ENCODE data around the gene OR6M1.

OR6M1 gene, protein sequence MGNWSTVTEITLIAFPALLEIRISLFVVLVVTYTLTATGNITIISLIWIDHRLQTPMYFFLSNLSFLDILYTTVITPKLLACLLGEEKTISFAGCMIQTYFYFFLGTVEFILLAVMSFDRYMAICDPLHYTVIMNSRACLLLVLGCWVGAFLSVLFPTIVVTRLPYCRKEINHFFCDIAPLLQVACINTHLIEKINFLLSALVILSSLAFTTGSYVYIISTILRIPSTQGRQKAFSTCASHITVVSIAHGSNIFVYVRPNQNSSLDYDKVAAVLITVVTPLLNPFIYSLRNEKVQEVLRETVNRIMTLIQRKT

DNA sequence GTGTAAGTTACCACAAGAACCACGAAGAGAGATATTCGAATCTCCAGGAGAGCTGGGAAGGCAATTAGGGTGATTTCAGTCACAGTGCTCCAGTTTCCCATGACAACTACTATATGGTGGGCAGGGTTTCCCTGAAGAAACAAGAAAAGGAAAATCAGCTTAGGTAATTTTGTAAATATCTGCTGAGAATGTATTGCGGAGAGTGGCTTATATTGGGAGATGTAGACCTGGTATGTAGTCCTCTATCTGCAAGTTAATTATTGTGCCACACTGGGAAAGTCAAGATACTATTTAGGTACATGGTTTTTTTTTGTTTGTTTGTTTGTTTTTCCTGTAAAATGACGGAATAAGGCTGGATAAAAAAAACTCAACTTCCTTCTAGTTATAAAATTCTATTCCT lies at the start of gene OR6M1:
Gene OR6M1 (minus strand): TSS at position 101 of the 400 bp plus-strand sequence. CDS start 0 bp downstream, at position 101.
- no peak for DNase-seq

DNA sequence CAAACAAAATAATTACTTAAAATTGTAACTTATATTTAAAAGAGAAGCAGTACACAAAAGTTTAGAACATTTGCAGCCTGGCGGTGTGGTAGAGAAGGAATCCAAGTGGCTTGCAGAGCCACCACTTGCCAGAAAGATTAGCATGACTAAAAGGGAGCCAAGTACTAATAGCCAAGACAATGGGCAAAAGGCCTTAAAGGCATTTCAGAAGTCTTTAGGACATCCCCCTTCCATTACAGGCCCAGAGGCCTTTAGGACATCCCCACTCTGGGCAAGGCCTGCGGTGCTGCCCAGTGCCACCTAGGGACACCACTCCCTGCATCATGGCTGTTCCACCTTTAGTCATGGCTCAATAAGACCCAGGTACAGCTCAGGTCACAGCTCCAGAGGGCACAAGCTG lies 46.9 kb upstream of the OR6M1 start:
- no peak for DNase-seq

DNA sequence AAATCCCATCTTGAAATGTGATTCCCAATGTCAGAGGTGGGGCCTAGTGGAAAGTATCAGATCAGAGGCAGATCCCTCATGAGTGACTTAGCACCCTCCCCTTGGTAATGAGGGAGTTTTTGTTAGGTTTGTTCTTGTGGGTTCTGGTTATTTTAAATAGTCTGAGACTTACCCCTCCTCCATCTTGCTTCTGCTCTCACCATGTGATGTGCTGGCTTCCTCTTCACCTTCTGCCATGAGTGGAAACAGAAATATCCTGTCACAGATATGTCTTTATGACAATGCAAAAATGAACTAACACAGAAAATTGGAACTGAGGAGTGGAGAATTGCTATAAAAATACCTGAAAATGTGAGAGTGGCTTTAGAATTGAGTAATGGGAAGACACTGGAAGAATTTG lies 46.2 kb upstream of the OR6M1 start:
- DNase-seq: no peak

DNA sequence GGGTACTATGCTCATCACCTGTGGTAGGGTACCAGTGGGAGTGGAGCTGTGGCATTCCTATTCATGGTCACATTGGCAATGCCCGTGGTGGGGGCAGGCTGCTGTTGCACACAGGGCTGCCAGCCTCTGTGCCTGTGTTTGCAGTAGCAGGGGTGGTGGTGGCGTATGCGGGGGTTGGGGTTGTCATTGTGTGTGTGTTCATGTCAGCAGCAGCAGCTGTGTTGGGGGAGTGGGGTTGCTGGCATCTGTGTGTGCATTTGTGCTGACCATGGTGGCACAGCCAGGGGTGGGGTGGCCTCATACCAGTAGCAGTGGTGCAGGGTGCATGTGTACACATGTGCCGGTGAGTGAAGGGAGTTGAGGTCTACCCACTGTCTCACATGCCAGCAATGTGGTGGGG lies 45.0 kb upstream of the OR6M1 start:
- DNase-seq: no peak

DNA sequence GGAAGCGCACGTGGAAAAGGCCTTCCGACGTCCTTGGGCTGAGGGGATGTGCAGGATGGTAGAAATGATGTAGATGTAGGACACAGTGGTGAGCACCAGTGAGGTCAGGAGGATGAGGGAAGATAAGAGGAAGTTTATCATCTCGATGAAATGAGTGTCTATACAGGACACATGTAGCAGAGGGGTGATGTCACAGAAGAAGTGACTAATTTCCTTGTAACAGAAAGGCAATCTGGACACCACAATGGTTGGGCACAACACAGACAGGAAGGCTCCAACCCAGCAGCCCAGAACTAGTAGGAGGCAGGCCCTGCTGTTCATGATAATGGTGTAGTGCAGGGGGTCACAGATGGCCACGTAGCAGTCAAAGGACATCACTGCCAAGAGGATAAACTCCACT lies 35.0 kb upstream of the OR6M1 start:
- DNase-seq: no peak

DNA sequence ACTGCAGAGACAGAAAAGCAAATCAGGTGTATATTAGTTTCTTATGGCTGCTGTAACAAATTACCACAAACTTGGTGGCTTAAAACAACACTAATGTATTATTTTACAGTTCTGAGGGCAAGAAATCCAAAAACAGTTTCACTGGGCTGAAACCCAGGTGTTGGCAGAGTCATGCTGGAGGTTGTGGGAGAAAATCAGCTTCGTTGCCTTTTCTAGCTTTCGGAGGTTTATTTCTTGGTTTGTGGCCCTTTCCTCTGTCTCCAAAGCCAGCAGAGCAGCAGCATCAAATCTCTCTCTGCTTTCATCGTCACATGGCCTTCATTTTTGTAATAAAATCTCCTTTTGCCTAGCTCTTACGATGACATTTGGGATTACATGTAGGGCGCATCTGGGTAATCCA lies 33.0 kb upstream of the OR6M1 start:
- no peak for DNase-seq

DNA sequence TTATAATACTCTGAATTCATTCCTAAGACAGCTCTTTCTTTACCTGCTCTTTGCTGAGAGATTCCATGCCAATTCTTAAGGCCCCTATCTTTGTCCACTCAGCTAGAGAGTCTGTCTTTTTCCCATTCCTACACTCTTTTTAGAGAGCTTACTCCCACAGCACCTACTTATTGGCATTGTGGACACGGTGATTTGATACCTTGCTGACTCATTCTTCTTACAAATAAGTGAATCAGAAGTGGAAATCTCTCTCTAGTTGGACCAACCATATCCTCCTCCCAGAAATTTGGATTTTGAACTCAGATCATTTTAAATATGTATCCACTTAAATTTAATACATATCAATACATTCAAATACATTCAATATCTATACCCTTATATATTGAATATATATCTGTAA lies 32.5 kb upstream of the OR6M1 start:
- DNase-seq: no peak

DNA sequence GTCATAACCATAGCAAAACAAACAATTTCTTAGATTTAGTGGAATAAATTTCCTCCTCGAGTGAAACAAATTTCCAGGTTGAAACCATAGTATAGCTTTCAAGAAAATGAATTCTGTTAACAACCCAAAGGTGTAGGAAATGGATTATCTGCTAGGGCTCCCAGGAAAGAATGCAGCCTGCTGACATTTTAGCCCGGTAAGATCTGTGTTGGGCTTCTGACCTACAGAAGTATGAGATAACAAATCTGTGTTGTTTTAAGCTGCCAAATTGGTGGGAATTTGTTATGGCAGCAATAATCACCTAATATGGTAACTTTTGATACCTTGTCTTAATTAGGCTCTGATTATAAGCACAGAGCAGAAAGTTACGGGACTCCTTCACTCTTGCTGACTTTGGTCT lies 32.0 kb upstream of the OR6M1 start:
- no peak for DNase-seq

DNA sequence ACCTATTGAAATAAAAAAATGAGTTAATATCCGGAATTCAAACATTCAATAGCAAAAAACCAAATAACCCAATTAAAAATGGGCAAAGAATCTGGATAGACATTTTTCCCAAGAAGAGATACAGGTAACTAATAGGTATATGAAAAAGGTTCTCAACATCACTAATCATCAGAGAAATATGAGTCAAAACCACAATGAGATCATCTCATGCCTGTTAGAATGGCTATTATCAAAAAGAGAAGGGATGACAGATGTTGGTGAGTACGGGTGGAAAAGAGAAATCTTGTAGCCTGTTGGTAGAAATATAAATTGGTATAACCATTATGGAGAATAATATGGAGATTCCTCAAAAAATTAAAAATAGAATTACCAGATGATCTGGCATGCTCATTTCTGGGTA lies 26.9 kb upstream of the OR6M1 start:
- DNase-seq: no peak

DNA sequence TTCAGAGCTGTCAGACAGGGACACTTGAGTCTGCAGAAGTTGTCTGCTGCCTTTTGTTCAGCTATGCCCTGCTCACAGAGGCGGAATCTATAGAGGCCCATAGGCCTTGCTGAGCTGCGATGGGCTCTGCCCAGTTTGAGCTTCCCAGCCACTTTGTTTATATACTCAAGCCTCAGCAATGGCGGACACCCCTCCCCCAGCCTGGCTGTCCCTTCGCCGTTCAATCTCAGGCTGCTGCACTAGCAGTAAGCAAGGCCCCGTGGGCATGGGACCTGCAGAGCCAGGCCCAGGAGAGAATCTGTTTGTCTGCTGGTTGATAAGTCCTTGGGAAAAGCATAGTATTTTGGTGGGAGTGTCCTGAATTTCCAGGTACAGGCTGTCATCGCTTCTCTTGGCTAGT lies 23.6 kb upstream of the OR6M1 start:
- no peak for DNase-seq

DNA sequence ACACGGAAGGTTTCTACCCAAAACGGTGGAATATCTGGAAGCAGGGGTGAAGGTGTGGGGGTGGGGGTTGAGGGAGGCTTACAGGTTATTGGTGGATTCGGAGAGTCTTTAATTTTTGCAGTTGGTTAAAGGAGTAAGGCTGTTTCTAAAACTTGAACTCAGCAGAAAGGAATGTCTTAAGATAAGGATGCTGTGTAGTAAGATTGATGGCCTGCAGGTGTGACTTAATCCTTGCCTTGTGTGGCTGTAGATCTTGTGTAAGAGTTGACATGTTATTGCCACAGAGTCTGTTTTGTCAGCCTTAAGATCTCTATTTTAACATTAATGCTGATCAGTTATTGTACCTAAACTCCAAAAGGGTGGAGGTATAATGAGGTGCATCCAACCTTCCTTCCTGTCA lies 16.4 kb upstream of the OR6M1 start:
- no peak for DNase-seq

DNA sequence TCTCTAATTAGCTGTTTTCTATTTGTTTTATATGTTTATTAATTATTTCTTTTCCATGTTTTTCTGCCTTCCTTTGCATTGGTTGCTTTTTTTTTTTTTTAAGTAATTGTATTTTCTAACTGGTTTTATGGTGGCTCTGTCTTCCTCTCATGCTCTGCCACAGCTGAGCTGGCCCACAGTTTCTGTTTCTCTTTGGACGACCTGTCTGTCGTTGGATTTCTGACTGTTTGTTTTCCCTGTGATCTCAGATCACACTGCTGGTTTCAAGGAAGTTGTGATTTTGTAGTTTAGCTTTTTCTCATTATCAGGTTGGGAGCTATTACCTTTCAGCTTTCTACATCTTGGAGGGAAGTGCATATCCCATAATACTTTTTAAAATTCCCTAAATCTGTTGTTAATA lies 15.9 kb upstream of the OR6M1 start:
- no peak for DNase-seq

DNA sequence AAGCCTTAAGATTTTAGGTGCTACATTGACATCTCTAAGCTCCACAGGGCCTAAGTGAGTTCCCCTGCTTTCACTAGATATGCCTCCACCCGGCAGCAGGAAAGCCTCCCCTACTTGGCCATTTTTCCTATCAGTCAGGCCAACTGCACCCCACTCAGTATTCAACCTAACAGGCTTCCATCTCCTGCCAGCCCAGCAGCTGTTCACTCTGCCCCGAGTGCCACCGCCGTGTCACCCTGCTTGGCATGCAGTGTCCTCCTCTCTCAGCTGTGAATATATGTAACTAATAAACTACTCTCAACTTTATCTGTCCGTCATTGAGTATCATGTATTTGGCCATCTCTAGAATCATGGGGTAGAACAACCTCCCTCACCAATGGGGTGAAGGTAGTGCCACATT lies 9.0 kb upstream of the OR6M1 start:
- DNase-seq: no peak

DNA sequence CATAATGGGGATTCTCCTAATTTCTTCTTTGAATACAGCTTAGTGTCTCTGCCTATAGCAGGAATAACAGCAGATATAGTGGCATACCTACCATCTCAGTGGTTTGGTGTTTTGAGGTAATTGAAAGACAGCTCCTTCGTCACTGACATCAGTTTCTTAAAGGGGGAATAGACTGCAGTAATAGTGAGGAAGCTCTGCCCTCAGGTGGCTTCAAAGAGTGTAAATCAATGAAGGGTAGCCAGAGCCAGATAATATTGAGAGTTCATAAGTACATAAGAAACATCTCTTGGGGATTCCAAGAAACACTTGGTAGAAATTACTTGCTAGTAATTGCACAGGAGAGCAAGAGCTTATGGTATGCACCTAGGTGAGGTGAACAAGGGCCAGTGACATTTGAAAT lies 4.4 kb downstream of the OR6M1 start:
- no peak for DNase-seq

DNA sequence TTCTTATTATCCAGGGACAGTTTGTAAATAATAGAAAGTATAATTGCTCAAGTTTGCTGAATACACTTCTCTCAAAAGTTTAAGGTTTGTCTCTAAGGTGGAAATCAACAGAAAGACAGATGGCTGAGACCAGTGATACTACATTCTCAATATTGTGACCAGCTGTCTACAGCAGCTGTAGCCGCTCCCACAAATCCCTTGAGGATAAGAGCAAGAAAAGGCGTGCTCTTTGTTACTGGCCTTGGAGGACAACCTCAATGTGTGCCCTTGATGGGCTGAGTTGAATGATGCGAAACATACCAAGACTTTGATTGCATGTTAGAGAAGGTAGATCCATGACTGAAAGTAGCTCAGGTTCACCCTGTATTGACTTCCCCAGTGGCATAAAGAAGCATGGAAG lies 6.1 kb downstream of the OR6M1 start:
- no peak for DNase-seq

DNA sequence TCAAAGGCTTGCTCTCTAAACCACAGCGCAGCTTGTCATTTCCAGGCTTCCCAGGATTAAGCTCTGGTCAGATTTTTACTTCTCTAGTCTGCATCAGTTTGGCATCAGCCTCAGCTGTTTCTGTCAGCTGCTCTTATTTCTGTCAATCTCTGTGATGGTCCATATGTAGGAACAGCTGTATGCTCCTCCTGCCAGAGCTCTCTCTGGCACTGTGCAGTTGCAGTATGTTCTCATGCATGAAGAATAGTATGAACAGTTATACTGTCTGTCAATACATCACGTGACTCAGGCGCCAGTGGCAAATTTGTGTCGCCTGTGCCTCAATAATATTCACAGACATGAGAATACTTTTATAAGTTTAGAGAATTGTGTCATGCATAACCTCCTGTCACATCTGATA lies 6.7 kb downstream of the OR6M1 start:
- no peak for DNase-seq

DNA sequence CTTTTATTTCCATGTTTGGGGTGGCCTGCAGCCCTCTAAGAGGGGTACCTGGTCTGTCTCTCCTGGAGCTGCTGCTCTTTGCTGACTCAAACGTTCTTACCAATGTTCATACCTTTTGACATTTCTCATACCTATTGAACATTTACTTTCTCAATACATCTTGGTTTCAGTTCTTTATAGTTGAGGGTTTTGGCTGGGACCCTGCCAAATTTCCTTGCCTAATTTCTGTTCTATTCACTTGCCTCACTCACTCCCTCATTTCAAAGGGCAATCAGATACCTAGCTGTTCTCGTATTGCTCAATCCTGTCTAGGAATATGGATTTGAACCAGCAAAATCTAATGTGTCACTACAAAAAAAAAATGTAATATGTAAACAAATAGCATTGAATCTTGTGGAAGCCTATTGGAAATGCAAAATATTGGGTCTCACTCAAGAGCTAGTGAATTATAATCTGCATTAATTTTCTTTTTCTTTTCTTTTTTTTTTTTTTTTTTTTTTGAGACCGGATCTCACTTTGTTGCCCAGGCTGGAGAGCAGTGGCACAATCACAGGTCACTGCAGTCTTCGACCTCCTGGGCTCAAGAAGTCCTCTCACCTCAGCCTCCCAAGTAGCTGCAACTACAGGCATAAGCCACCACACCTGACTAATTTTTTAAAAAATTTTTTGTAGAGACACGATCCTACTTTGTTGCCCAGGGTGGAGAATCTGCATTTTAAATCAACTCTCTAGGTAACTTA lies 7.5 kb downstream of the OR6M1 start:
- DNase-seq: no peak

DNA sequence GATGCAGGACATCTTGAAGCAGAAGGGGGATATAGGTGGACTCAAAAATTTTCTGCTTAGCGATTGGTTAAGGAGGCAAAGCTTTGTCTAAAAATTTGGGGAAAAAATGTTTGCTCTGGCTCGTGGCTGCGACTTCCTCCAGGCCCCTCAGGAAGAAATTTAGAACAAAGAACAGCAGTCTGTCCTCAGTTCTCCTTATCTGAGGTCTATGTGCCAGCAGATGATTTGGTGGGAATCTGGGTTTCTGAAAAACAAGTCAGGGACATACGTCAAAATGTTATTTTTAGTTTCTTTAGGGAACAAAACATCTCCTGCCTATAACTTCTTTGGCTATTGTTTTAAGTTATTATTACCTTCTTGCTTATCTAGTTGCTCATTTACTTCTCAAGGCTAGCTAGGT lies 8.1 kb downstream of the OR6M1 start:
- no peak for DNase-seq

DNA sequence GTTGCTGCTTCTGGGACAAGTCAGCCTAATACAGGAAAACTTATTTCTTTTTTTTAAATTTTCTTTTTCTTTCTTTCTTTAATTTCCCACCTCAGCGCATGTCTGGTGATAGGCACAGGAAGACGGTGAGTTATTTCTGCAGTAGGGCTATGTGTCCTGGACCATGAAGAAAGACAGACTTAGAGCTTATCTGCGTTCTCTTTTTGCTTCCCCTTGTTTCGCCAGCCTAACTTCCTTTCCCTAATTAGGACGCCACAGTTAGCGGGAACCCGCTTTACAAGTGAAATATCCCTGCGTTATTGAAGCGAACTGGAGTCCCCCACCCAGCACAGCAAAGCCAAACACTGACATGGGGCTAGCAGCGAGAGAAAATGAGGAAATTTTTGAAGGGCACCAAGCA lies 8.6 kb downstream of the OR6M1 start:
- DNase-seq: no peak

DNA sequence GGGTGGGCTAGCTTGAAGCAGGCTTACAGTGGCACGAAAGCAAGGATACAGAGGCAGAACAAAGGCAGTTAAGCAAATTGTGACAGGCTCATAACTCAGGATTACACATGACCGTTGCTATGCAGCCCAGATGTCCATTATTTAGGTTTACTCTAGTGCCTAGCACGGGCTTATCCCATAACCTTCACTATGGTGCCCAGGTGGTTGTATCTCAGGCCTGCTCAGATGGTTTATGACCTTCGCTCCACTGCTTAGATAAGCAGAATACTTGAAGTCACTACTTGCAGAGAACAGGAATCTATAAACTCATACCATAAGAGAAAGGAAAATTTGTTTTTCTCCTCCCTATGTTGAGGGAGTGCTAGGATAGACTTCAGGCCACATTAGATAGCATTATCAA lies 9.0 kb downstream of the OR6M1 start:
- no peak for DNase-seq

DNA sequence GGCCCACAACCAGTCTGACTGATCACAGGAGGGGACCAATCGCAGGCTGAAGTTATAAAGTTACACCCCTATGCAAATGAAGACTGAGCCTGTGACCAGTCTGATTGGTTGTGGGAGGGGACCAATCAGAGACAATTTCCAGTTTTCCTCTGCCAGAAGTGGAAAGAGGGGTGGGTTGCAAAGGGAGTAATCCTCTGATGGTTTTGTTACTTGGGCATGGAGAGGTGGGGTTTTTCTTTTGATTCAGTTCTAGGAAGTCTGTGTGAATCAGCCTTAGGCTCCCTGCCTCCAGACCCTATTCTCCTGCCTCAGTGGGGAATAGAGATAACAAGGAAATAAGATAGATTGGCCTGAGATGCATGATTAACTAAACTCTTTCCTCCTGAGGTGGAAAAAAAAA lies 9.9 kb downstream of the OR6M1 start:
- DNase-seq: no peak

DNA sequence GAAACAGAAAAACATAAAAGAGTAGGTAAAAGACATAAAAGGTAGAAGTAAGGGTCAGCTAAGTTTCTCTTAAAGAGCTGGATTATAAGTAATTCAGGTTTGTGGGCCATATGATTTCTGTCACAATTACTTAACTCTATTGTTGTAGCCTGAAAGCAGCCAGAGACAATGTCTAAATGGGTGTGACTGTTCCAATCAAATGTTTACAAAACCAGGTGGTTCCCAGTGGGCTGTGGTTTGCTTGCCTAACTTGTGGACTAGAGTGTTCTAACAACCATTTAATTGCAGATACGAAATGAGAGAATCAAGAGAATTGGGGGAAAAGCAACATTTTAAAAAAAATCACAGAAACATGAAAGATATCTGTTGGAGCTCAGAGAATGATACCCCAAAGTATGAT lies 22.6 kb downstream of the OR6M1 start:
- DNase-seq: no peak

DNA sequence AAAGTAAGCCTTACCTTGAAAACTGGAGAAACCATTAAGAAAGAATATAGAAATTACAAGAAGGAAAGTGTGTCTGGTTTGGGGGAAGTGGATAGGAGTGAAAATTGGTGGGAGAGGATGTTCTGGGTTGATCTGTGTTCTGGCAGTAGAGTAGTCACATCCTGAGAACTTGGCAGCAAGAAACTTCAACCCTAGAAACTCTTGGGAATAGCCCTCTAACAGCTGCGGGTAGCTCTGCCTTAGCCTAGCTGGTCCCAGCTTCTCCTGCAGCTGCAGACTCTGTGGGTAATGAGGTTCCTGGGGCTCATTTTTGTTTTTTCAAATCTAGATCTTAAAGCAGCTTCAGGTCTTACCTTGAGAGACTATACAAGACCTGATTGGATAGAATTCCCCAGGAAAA lies 27.6 kb downstream of the OR6M1 start:
- DNase-seq: no peak

DNA sequence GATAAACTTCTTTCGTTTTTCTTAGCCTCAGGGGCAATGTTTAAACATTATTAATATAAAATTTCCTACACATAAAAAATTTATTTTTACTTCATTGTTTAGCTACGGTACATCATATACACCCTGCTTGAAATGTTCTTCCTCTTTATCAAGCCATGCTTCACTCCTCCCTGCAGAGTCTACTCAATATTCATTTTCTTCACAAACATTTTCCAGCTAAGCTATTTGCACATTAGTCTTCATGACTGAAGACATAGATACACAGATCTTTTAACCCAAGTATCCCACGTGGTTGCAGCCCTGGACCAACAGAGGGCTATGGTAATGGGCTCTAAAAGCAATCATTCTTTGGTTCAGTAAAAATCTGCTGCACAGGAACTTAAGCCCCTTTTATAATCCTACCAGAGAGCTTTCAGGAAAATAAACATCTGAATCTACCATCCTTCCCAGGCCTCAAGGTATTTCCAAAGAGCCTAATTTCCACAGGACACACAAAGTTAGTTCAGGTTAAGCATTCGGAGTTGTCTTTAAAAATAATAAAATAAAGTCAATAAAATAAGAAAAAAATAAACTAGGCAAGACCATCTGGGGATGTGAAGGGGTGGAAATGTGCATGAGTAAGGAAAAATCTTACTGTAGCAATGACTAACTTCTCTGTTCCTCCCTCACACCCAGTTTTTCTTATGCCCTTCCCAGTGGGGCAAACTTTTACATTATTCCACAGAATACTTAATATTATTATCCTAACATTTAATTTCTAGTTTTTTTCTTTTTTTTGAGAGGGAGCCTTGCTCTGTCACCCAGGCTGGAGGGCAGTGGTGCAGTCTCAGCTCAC lies 30.2 kb downstream of the OR6M1 start:
- no peak for DNase-seq

All from activated naive CD4-positive, alpha-beta T cell treated with anti-CD3 and anti-CD28 coated beads, Interleukin-2, amount 50 U/mL, for 16 hours (primary cell).